NCI-H2107 treated with DMSO at 0.1 percent for 48 hours (cell line): ENCODE results near the gene ATP2C2.
"Not testable (repeated sequence)": the region's sequence is repeated elsewhere in the genome, so short reads cannot be mapped to it uniquely, and the experiment has no call there.

Experiments
- DNase-seq: peaks from one replicate; lab custom pipeline; 2025; ENCODE audit not compliant: unreplicated experiment; lab: John Stamatoyannopoulos, UW

The ATP2C2 gene

GRCh38 chr16:84391151-84392030 is 23.1 kb downstream of the ATP2C2 start:
- no peak for DNase-seq

DNA sequence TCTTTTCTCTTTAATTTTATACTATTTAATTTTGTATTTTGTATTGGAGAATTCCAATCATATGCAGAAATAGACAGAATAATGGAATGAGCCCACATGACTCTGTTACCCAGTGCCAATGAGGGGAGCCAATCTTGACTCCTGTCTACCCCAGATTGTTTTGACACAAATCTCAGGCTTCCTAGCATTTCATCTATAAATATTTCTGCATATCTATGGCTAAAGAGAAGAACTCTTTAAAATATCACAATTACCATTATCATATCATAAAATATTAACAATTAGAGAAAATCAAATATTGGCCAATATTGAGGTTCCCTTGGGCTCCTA is 23.7 kb downstream of the ATP2C2 start:
- no peak for DNase-seq

DNA sequence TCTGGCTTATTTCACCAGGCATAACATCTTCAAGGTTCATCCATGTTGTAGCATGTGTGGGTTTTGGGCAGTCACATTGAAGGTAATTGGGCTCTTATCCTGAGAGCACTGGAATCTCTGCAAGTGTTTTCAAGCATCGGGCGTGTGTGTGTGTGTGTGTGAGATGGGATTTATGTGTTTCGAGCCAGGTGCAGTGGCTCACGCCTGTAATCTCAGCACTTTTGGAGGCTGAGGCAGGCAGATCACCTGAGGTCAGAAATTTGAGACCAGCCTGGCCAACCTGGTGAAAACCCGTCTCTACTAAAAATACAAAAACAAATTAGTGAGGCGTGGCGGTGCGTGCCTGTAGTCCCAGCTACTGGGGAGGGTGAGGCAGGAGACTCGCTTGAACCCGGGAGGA is 27.7 kb downstream of the ATP2C2 start:
- peak; percentile 21 for DNase-seq

GRCh38 chr16:84396537-84397008 is 28.2 kb downstream of the ATP2C2 start:
- no peak for DNase-seq

- DNase-seq: no peak
Observed at GRCh38 chr16:84397090-84397489, 28.8 kb downstream of the ATP2C2 start.

DNA sequence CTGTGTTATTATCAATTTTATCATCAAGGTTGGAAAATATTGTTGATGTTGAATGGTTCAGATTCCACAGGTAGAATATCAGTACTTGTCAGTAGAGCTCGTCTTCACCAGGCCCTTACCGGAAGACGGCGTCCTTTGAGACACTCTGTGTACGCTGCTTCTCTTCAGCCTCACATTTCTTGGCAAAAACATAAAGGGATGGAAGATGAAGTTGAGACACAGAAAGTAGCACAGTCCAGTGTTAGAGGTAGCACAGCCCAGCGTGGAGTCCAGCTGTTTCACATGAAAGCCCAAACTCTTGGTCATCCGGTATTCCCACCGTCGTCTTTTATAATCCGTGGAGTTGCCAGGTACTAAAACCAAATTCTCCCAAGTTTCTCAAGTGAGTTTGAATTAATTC is 30.4 kb downstream of the ATP2C2 start:
- DNase-seq: no peak

- not testable (repeated sequence) for DNase-seq
Observed at GRCh38 chr16:84399912-84400311, 31.6 kb downstream of the ATP2C2 start.

GRCh38 chr16:84403435-84403834 is 35.1 kb downstream of the ATP2C2 start:
- not testable (repeated sequence) for DNase-seq

DNA sequence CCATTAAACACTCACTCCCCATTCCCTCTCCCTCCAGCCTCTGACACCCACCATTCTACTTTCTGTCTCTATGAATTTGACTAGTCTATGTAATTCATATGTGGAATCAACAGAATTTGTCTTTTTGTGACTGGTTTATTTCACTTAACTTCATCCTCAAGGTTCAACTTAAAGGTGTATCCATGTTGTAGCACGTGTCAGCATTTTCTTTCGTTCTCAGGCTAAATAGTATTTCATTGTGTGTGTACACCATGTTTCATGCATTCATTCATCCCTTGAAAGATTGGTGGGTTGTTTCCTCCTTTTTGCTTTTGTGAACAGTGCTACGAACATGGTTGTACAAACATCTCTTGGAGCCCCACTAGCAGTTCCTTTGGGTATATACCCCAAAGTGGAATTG is 36.0 kb downstream of the ATP2C2 start:
- DNase-seq: no peak

DNA sequence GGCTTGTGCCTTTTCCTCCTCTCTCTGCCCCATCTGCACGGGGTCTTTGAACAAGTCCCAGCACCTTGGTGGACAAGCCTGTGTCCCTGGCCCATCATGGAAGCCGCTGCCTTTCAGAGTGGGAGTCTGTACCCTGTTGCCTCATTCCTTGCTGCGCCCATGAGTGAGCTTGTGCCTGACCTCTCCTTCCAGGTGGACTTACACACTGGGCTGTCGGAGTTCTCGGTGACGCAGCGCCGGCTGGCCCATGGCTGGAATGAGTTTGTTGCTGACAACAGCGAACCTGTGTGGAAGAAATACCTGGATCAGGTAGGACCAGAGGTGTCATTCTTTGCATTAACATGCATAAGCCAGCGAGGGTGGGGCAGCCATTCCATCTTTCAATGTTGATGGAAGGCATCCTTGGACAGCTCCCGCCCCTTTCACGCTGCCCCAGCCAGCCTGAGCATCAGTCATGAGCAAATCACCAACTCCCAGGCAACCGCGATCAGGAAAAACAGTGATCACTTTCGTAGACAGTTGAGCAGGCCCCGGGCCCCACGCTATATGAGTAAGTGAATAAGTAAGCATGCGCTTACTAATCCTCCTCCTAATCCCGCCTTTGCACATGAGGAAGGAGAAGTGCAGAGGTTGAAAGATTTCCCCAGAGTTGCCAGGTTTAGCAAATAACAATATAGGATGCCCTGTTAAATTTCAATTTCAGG is 36.8 kb downstream of the ATP2C2 start:
- DNase-seq: no peak

DNA sequence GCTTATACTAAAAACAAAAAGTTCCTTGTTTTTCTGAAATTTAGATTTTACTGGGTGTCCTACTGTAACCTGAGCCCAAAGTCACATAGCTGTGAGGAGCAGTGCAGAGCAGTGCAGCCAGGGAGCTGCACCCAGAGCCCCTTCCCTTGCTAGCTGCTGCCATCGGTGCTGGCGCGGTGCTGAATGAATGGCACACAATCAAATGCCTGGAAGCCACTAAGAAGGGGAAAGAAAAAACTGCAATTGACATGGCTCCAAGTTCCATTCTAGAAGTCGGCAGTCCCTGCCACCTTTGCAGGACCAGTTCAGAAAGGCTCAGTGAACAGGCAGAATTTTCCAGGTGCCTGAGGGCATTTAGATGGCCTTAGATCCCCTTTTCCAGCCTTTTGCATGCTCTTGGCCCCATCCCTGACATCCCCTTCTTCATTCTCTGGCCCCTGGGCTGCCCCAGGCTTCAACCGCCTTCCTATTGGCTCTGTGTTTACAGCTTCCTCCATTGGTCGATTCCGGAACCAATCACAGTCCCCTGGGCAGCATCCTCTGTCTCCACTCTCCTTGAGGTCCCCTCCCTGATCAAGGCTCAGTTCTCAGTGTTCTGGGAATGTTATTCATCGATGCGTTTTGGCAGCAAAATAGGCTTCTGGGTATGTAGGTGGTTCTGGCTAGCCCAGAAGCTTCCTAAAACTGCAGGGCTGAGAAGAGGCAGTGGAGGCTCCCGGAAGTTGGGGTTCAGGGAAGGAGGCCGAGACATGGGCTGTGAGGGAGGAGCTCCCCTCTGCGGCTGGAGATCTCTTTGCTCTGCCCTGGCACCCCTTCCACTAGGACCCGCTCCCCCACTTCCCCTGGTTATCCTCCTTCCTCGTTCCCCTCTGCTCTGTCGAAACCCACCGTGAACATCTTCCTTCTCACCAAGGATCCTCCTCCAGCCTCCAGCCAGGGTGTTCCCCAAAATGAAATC is 37.9 kb downstream of the ATP2C2 start:
- no peak for DNase-seq

GRCh38 chr16:84407588-84408313 is 39.4 kb downstream of the ATP2C2 start:
- no peak for DNase-seq

DNA sequence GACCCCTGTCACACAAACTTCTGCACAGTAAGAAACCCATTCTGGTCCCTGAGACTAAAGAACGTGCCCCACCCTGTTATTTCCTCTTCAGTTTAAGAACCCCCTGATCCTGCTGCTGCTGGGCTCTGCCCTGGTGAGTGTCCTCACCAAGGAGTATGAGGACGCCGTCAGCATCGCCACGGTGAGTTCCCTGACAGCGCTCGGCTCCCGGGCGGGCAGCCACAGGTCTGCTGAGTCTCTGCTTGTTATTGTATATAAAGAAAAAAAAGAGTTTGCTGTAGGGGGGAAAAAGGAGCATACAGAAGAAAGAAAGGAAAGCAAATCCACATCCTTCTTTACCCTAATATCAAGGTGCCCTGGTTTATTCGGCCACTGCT is 40.0 kb downstream of the ATP2C2 start:
- no peak for DNase-seq

DNA sequence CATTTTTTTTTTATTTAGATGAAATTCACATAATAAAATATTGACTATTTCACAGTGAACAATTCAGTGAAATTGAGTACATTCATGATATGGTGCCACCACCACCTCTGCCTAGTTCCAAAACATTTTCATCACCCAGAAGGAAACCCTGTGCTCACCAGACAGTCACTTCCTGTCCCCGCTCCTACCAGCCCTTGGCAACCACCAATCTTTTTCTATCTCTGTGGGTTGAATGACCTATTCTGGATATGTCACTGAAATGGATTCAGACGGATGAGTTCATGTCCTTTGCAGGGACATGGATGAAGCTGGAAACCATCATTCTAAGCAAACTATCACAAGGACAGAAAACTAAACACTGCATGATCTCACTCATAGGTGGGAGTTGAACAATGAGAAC is 40.5 kb downstream of the ATP2C2 start:
- no peak for DNase-seq

GRCh38 chr16:84410361-84411138 is 42.2 kb downstream of the ATP2C2 start:
- DNase-seq: no peak

DNA sequence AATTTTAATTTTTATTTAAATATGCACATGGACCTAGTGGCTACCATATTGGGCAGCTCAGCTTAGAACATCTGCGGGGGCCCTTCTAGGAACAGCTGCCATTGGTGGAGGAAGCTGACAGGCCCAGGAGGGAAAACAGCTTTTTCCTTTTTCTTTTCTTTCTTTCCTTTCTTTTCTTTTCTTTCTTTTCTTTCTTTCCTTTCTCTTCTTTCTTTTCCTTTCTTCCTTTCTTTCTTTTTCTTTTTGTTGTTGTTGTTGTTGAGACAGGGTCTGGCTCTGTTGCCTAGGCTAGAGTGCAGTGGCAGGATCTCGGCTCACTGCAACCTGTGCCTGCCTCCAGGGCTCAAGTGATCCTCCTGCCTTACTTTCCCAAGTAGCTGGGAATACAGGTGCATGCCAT is 43.4 kb downstream of the ATP2C2 start:
- DNase-seq: no peak

GRCh38 chr16:84412262-84412661 is 43.9 kb downstream of the ATP2C2 start:
- no peak for DNase-seq

DNA sequence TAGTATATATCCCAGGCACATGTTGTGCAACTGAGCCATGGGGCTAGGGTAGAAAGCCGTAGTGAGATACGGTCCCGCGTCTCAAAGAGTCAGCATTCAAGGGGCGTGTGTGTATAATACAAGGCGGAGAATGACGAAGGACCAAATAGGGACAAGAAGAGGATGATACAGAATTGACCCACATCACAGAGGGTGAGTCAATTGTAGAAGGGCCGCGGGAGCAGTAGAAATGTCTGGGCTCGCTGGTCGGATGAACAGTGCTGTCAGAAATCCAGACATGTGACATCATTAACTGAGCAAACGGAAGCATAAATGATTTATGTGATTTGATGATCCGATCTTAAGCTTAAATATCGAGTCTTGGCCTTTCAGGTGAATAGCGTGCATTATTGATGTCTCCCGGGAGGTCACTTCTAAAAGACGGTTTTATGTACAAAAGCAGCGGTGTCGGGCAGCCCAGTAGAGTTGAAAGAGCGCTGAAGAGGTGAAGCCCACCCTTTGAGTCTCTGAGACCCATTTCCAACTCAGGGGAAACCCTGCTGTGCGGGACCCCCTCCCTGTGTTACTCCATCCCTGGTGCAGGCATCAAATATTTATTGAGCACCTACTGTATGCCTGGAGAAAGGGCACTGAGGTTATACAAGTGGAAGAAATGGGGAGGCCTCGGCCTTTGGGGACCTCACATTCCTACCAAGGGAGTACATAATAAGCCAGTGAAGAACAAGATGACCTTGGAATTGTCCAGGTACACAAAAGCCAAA is 45.1 kb downstream of the ATP2C2 start:
- no peak for DNase-seq

DNA sequence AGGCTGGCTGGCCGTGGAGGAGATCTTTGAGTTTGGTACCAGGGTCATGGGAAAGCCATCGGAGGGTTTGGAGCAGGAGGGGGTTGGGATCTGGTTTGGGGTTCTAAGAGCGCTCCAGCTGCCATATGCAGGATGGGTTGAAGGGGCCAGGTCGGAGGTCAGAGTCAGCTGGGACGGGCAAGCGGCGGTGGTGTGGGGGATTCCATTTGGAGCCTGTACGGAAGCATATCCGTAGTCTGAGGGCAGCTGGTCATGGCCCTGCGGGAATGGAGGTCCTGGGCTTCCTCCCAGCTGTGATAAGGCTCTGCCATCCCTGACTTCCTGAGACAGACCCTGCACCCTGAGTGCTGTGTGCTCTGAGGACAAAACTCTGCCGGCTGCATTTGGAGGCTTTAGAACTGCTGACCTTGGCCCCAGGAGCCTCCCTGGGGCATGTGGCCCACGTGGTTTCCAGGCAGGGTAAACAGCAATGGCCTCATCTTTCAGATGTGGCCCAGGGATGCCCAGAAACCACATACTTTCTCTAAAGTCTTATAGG is 46.5 kb downstream of the ATP2C2 start:
- DNase-seq: no peak
